ENCODE data around the gene OVCH1.

The OVCH1 gene

DNA sequence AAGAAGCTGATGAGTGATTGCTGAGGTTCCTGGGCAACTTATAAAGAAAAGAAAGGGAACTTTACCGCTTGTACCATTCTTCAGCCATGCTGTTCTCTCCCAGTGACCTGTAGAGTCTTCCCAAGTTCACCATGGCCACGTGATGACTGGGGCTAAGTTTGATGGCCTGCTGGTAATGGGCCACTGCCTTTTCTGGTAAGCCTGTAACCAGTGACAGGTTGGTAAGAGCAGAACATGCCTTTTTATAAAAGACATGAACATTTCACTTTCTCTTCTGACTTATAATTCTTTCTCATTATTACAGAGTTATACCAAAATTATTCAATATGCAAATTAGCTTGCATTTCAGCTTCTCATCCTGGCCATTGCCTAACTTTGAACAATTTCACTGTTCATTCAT is 20.9 kb upstream of the OVCH1 start:
- H3K36me3 Mint-ChIP-seq, result no peaks in the 10 kb centered on the region

GRCh38 chr12:29517264-29517663 is 19.8 kb upstream of the OVCH1 start:
- Mint-ChIP-seq H3K27me3 (peaks cover 5% of the 10 kb centered on the region), H3K4me1 (no peaks in the 10 kb centered on the region), H3K36me3 (no peaks in the 10 kb centered on the region), H3K9me3 (no peaks in the 10 kb centered on the region), H3K4me3 (no peak overlapping the region), H3K27ac (no peak overlapping the region)
- CTCF ChIA-PET, result no interaction called here
- DNase-seq, result no peak

More for the DNA sequence above, 20.9 kb upstream of the OVCH1 start:
- CTCF ChIA-PET, result interaction anchor here (0.7 kb wide), 1 partner anchor 210 kb away, joined by 3 read pairs; no protein-coding TSS in a partner anchor
- no peaks in the 10 kb centered on the region for H3K9me3 Mint-ChIP-seq
- no peaks in the 10 kb centered on the region for H3K4me1 Mint-ChIP-seq
- no peak overlapping the region for H3K27ac Mint-ChIP-seq
- H3K27me3 Mint-ChIP-seq, result peaks cover 5% of the 10 kb centered on the region
- DNase-seq, result no peak
- H3K4me3 Mint-ChIP-seq, result no peak overlapping the region

GRCh38 chr12:29516431-29516875 is 19.0 kb upstream of the OVCH1 start:
- Mint-ChIP-seq H3K9me3 (no peaks in the 10 kb centered on the region), H3K27ac (no peak overlapping the region), H3K4me3 (no peak overlapping the region), H3K27me3 (peaks cover 5% of the 10 kb centered on the region), H3K36me3 (no peaks in the 10 kb centered on the region), H3K4me1 (no peaks in the 10 kb centered on the region)
- no peak for DNase-seq
- CTCF ChIA-PET, result interaction anchor here (0.6 kb wide), 1 partner anchor 43 kb away, joined by 3 read pairs; no protein-coding TSS in a partner anchor

GRCh38 chr12:29510591-29511185 is 13.2 kb upstream of the OVCH1 start:
- Mint-ChIP-seq H3K9me3 (no peaks in the 10 kb centered on the region), H3K4me1 (no peaks in the 10 kb centered on the region), H3K36me3 (no peaks in the 10 kb centered on the region), H3K27ac (no peak overlapping the region), H3K4me3 (no peak overlapping the region), H3K27me3 (peaks cover 10% of the 10 kb centered on the region)
- DNase-seq, result no peak
- CTCF ChIA-PET, result no interaction called here

DNA sequence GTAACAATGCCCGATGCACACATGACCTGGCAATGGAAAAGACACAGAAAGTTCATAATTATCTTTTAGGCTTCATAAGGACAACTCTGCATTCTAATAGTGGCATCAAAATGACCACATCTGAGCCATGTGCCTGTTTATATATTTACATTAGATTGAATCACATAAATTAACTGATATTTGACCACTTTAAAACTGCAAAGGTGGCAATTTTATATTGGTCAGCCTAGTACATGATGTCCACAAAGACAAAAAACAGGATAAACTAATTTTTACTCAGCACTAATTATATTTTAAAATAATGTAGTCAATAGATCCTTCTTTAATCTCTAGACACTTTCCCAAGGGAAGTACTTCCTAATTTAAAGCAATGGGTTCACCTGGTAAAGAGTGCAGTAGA is 12.0 kb upstream of the OVCH1 start:
- H3K36me3 Mint-ChIP-seq, result no peaks in the 10 kb centered on the region
- no peaks in the 10 kb centered on the region for H3K9me3 Mint-ChIP-seq
- no peak overlapping the region for H3K4me3 Mint-ChIP-seq
- H3K27me3 Mint-ChIP-seq, result peaks cover 5% of the 10 kb centered on the region
- no peak overlapping the region for H3K27ac Mint-ChIP-seq
- no peak for DNase-seq
- no peaks in the 10 kb centered on the region for H3K4me1 Mint-ChIP-seq
- CTCF ChIA-PET, result no interaction called here

DNA sequence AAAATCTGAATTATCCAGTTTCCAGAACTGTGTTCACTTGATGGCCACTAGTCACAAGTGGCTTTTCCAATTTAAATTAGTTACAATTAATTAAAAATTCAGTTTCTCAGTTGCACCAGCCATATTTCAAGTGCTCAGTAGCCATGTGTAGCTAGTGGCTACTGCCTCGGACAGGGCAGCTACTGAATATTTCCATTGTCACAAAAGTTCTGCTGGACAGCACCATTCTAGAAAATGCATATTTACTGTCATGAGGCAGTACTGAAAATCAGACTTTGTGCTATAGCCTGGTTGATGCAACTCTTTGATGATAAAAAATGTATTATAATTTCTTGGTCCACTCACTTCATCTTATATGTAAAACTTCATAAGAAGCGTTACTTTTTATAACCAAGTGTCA is 11.5 kb upstream of the OVCH1 start:
- Mint-ChIP-seq H3K9me3 (no peaks in the 10 kb centered on the region), H3K4me3 (no peak overlapping the region), H3K27ac (no peak overlapping the region), H3K4me1 (no peaks in the 10 kb centered on the region), H3K36me3 (no peaks in the 10 kb centered on the region), H3K27me3 (peaks cover 6% of the 10 kb centered on the region)
- DNase-seq, result no peak
- CTCF ChIA-PET, result no interaction called here

DNA sequence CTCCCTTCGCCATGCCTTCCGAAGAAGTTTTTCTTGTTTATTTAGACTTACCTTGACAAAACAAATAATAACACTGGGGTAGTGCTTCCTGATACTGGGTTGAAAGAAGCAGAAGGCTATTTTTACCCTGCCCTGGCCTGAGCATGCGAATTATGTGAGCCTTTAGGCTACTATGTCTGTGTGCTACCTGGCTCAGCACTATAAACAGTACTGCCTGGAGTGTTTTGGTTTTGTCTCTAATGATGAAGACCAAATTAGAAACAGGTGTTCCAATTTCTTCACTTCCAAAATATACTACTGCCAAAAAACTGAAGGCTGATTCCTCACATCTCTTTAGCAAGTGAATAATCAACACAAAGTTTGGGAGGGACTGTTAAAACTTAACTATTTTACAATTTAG is 7.6 kb upstream of the OVCH1 start:
- Mint-ChIP-seq H3K27ac (no peak overlapping the region), H3K36me3 (no peaks in the 10 kb centered on the region), H3K4me1 (no peaks in the 10 kb centered on the region), H3K27me3 (peaks cover 13% of the 10 kb centered on the region), H3K4me3 (no peak overlapping the region), H3K9me3 (no peaks in the 10 kb centered on the region)
- no peak for DNase-seq
- CTCF ChIA-PET, result no interaction called here

DNA sequence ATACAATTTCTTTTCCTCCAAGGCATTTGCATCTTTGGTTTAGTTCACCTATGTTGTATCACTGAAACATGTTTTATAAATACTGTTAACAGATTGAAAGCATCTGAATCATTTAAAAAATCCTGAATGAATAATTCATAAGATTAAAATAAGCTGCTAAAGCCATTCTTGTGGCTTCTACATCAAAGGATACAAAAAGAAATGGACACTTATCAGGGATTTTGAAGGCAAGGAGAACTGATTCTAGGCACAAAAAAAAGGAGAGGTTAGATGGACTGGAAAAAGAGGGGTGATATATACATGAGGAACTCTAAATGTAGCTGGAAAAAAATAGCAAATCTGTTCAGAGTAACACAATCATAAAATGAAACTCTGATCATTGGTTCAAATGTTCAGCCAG is 5.8 kb upstream of the OVCH1 start:
- H3K36me3 Mint-ChIP-seq, result no peaks in the 10 kb centered on the region

DNA sequence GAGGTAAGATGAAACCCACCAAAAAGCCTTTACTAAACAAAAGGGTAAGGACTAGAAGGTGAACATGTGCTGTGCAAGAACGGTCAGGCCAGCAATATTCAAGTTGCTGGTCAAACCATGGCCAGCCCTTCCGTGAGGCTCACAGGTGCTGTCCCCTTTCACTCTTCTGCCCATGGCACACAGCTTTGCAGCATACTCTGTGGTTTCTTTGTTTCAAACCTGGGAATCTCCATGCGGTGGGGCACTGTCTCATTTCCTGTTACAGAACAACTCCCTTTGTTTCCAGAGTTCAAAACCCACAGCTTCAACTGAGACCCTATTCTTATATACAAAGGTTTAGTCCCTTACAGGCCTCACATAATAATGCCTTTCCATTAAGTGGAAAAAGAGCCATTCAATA is 1.7 kb upstream of the OVCH1 start:
- no peaks in the 10 kb centered on the region for H3K9me3 Mint-ChIP-seq
- H3K4me1 Mint-ChIP-seq, result no peaks in the 10 kb centered on the region
- H3K36me3 Mint-ChIP-seq, result no peaks in the 10 kb centered on the region
- no peak for DNase-seq
- H3K27me3 Mint-ChIP-seq, result peaks cover 11% of the 10 kb centered on the region
- H3K27ac Mint-ChIP-seq, result no peak overlapping the region
- H3K4me3 Mint-ChIP-seq, result no peak overlapping the region
- CTCF ChIA-PET, result no interaction called here

More for the DNA sequence above, 5.8 kb upstream of the OVCH1 start:
- Mint-ChIP-seq H3K27ac (no peak overlapping the region), H3K27me3 (peaks cover 13% of the 10 kb centered on the region), H3K4me3 (no peak overlapping the region), H3K4me1 (no peaks in the 10 kb centered on the region), H3K9me3 (no peaks in the 10 kb centered on the region)
- CTCF ChIA-PET, result no interaction called here
- no peak for DNase-seq

DNA sequence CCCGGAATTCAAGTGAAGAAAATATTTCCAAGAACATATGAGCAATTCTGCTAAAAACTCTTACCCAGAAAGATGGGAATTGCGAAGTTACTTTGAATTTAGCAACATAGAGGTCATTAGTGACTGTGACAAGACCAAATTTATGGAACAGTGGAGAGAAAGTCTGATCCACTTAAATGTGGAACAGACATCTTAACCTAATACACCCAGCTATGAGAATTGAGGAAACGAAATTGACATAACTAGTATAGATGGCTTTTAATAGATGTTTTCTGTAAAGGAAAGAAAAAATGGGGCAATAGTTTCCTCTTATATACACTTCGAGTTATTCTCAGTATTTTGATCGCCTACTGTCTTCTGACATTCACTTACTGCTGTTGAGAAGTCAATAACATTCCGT is 4.6 kb downstream of the OVCH1 start:
- no peak for DNase-seq
- H3K9me3 Mint-ChIP-seq, result no peaks in the 10 kb centered on the region
- H3K4me1 Mint-ChIP-seq, result no peaks in the 10 kb centered on the region
- CTCF ChIA-PET, result no interaction called here
- no peak overlapping the region for H3K27ac Mint-ChIP-seq
- peaks cover 3% of the 10 kb centered on the region for H3K27me3 Mint-ChIP-seq
- H3K4me3 Mint-ChIP-seq, result no peak overlapping the region
- H3K36me3 Mint-ChIP-seq, result no peaks in the 10 kb centered on the region

DNA sequence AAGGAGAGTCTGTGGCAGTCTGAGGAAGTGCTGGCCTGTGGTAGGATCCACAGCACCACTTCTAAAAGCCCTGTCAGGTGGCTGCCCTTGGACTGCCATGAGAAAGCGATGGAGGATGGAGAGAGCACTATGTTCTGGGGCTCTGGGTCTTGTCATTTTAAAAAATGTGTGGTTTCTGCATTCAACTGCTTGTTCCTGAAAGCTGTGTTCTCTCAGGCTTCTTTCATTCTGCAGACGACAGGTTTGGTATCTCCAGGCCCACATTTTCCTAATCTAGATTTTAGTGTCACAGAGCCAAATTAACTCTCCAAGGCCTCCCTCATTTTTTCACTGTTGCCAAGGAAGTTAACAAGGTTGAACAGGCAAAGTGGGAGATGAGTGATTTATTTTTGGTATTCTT is 10.5 kb downstream of the OVCH1 start:
- Mint-ChIP-seq H3K9me3 (no peaks in the 10 kb centered on the region), H3K36me3 (no peaks in the 10 kb centered on the region), H3K27ac (no peak overlapping the region), H3K4me3 (no peak overlapping the region), H3K27me3 (no peaks in the 10 kb centered on the region), H3K4me1 (no peaks in the 10 kb centered on the region)
- CTCF ChIA-PET, result no interaction called here
- DNase-seq, result no peak

GRCh38 chr12:29463198-29463597 is 34.3 kb downstream of the OVCH1 start:
- Mint-ChIP-seq H3K27me3 (no peaks in the 10 kb centered on the region), H3K27ac (no peak overlapping the region), H3K4me1 (no peaks in the 10 kb centered on the region), H3K9me3 (no peaks in the 10 kb centered on the region), H3K4me3 (no peak overlapping the region), H3K36me3 (no peaks in the 10 kb centered on the region)
- no peak for DNase-seq
- CTCF ChIA-PET, result no interaction called here

GRCh38 chr12:29460082-29460481 is 37.4 kb downstream of the OVCH1 start:
- CTCF ChIA-PET, result no interaction called here
- Mint-ChIP-seq H3K36me3 (no peaks in the 10 kb centered on the region), H3K4me1 (no peaks in the 10 kb centered on the region), H3K27ac (no peak overlapping the region), H3K27me3 (no peaks in the 10 kb centered on the region), H3K4me3 (no peak overlapping the region), H3K9me3 (no peaks in the 10 kb centered on the region)
- no peak for DNase-seq

DNA sequence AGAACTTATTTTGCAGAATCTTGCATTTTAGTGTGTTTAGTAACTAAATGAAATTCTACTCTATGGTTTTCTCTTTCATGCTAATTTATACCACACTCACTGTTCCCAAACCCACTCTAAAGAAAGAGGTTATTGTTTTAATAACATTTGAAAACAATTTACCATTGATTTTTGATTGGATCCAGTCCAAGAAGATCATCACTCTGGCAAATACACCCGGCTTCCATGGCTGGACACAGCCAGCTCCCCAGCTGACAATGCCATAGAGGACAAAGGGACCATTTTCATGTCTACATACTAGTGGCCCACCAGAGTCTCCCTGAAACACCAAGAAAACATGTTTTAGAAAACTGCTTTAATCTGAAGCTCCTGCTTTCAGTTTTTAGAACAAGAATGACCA is 42.4 kb downstream of the OVCH1 start:
- Mint-ChIP-seq H3K36me3 (no peaks in the 10 kb centered on the region), H3K27me3 (no peaks in the 10 kb centered on the region), H3K9me3 (no peaks in the 10 kb centered on the region), H3K4me1 (no peaks in the 10 kb centered on the region), H3K27ac (no peak overlapping the region), H3K4me3 (no peak overlapping the region)
- CTCF ChIA-PET, result no interaction called here
- DNase-seq, result no peak

GRCh38 chr12:29451888-29452287 is 45.6 kb downstream of the OVCH1 start:
- Mint-ChIP-seq H3K27ac (no peak overlapping the region), H3K27me3 (no peaks in the 10 kb centered on the region), H3K4me3 (no peak overlapping the region), H3K4me1 (no peaks in the 10 kb centered on the region), H3K36me3 (no peaks in the 10 kb centered on the region), H3K9me3 (no peaks in the 10 kb centered on the region)
- CTCF ChIA-PET, result no interaction called here
- DNase-seq, result no peak

DNA sequence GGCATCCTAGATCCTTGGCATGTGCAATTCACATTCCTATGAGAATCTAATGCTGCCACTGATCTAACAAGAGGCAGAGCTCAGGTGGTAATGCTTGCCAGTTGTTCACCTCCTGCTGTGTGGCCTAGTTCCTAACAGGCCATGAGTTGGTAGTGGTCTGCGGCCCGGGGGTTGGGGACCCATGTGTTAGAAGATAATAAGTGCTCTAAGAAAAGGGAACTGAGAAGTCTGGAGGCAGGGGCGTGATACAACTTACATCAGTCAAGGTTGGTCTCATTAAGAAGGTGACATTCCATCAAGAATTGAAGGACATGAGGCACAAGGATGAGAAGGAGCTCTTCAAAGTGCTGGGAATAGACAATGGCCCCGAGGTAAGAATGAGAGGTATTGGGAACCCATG is 49.3 kb downstream of the OVCH1 start:
- Mint-ChIP-seq H3K4me3 (no peak overlapping the region), H3K36me3 (no peaks in the 10 kb centered on the region), H3K9me3 (no peaks in the 10 kb centered on the region), H3K27ac (no peak overlapping the region), H3K27me3 (no peaks in the 10 kb centered on the region), H3K4me1 (no peaks in the 10 kb centered on the region)
- no peak for DNase-seq
- CTCF ChIA-PET, result no interaction called here

Data from activated naive CD4-positive, alpha-beta T cell treated with anti-CD3 and anti-CD28 coated beads, Interleukin-2, amount 10 ng/mL, durations not matched to agents 7 days and 5 days (primary cell).